Endothelial cell of umbilical vein (primary cell): ENCODE results near the gene CRTC1.

Experiments used
- CTCF ChIP-seq, 2 donors: IDR thresholded peaks; 1 replicate in 1 of 2; 2 replicates in 1 of 2; pipeline ENCODE4 v1.5.1; 2011; ENCODE audit warnings: low read length in 2 of 2, mild to moderate bottlenecking in 2 of 2, moderate library complexity in 2 of 2, control low read depth in 1 of 2, inconsistent platforms in 1 of 2, low read depth in 1 of 2; ENCODE audit not compliant: insufficient read depth in 1 of 2; ENCODE audit errors: extremely low read depth in 1 of 2
- MAX ChIP-seq: IDR thresholded peaks from 2 replicates; pipeline ENCODE4 v1.6.1; 2011; ENCODE audit not compliant: insufficient read depth, insufficient read length
- MYC ChIP-seq: IDR thresholded peaks from one replicate; pipeline ENCODE4 v1.6.1; 2011; ENCODE audit warnings: mild to moderate bottlenecking, low read depth, low read length
- POLR2A ChIP-seq: IDR thresholded peaks from 2 replicates; pipeline ENCODE4 v1.6.1; 2012; ENCODE audit warnings: low read depth, mild to moderate bottlenecking, control low read depth, low read length

GRCh38 chr19:18666317-18666716 lies 17.2 kb upstream of the CRTC1 start:
- TF ChIP-seq MYC, result no peak
- no peak for TF ChIP-seq MAX
- TF ChIP-seq CTCF (IDR thresholded peaks at IDR 0.05; ENCODE audit: extremely low read depth in 1 of 2, insufficient read depth in 1 of 2, low read depth in 1 of 2, low read length in 2 of 2), result no peak
- no peak for TF ChIP-seq POLR2A
